HEK293 (cell line): ENCODE results near the gene TPRG1.

ENCODE experiments used
- CTCF ChIA-PET: fragments of 350-600 bp; formaldehyde crosslinking; extraction: SDS; loops from one replicate; lab custom pipeline; 2021; ENCODE audit warnings: antibody characterized with exemption; lab: Yijun Ruan, JAX
- POLR2A ChIA-PET: fragments of 300-600 bp; formaldehyde crosslinking; extraction: SDS; loops from one replicate; lab custom pipeline; 2020; ENCODE audit warnings: antibody characterized with exemption, inconsistent platforms; lab: Yijun Ruan, JAX
- H3K27ac ChIP-seq: fragments of 200-500 bp; sonication (Bioruptor generic); 2 replicates; pipeline ENCODE4 v1.5.1; 2014; ENCODE audit warnings: low read depth, low read length, control low read depth, inconsistent platforms; ENCODE audit errors: extremely low read depth
- H3K36me3 ChIP-seq, 2 experiments: fragments of 200-500 bp in 1 of 2; sonication (Bioruptor generic) in 1 of 2; 1 replicate in 1 of 2; 2 replicates in 1 of 2; pipeline ENCODE4 v1.5.1; 2014 to 2017; ENCODE audit warnings: inconsistent platforms in 2 of 2, low read length in 2 of 2; ENCODE audit not compliant: control insufficient read depth in 2 of 2, insufficient read depth in 1 of 2
- H3K4me1 ChIP-seq: fragments of 200-500 bp; sonication (Bioruptor generic); 2 replicates; pipeline ENCODE4 v1.5.1; 2014; ENCODE audit warnings: mild to moderate bottlenecking, low read length, inconsistent platforms; ENCODE audit not compliant: control insufficient read depth, insufficient read depth
- H3K4me3 ChIP-seq: 2 replicates; pipeline ENCODE4 v1.5.1; 2011; ENCODE audit warnings: low read depth, mild to moderate bottlenecking, control low read depth, low read length, moderate library complexity
- H3K9me3 ChIP-seq: fragments of 200-500 bp; sonication (Bioruptor generic); 2 replicates; pipeline ENCODE4 v1.5.1; 2014; ENCODE audit warnings: low read depth, low read length, inconsistent platforms; ENCODE audit not compliant: control insufficient read depth, insufficient read depth
- GLI4 ChIP-seq: fragments of 450-650 bp; formaldehyde crosslinking; IDR thresholded peaks from 2 replicates; pipeline ENCODE4 v1.5.1; 2016; ENCODE audit warnings: missing biosample characterization, missing genetic modification characterization
- KLF16 ChIP-seq: fragments of 450-650 bp; formaldehyde crosslinking; IDR thresholded peaks from 2 replicates; pipeline ENCODE4 v1.5.1; 2017; ENCODE audit warnings: missing biosample characterization, missing genetic modification characterization
- KLF7 ChIP-seq: fragments of 450-650 bp; formaldehyde crosslinking; IDR thresholded peaks from 2 replicates; pipeline ENCODE4 v1.5.1; 2016; ENCODE audit warnings: missing biosample characterization, missing genetic modification characterization, borderline replicate concordance
- KLF8 ChIP-seq: fragments of 450-650 bp; formaldehyde crosslinking; IDR thresholded peaks from 2 replicates; pipeline ENCODE4 v1.5.1; 2016; ENCODE audit warnings: missing biosample characterization, missing genetic modification characterization
- OVOL3 ChIP-seq: fragments of 450-650 bp; formaldehyde crosslinking; IDR thresholded peaks from 2 replicates; pipeline ENCODE4 v1.5.1; 2016; ENCODE audit warnings: missing biosample characterization, missing genetic modification characterization
- SCRT1 ChIP-seq: fragments of 450-650 bp; formaldehyde crosslinking; IDR thresholded peaks from 2 replicates; pipeline ENCODE4 v1.5.1; 2016; ENCODE audit warnings: missing biosample characterization, missing genetic modification characterization, borderline replicate concordance
- SCRT2 ChIP-seq: fragments of 450-650 bp; formaldehyde crosslinking; IDR thresholded peaks from 2 replicates; pipeline ENCODE4 v1.5.1; 2016; ENCODE audit warnings: missing biosample characterization, missing genetic modification characterization
- SP2 ChIP-seq: fragments of 450-650 bp; formaldehyde crosslinking; IDR thresholded peaks from 2 replicates; pipeline ENCODE4 v1.5.1; 2016; ENCODE audit warnings: missing biosample characterization, missing genetic modification characterization
- YY2 ChIP-seq: fragments of 450-650 bp; formaldehyde crosslinking; IDR thresholded peaks from 2 replicates; pipeline ENCODE4 v1.5.1; 2016; ENCODE audit warnings: missing biosample characterization, missing genetic modification characterization
- ZBTB20 ChIP-seq: fragments of 450-650 bp; formaldehyde crosslinking; IDR thresholded peaks from 2 replicates; pipeline ENCODE4 v1.5.1; 2016; ENCODE audit warnings: missing biosample characterization, missing genetic modification characterization
- ZFHX2 ChIP-seq: fragments of 450-650 bp; formaldehyde crosslinking; conservative IDR thresholded peaks from 2 replicates; pipeline ENCODE4 v1.5.1; 2016; ENCODE audit warnings: missing biosample characterization, missing genetic modification characterization
- ZNF10 ChIP-seq: fragments of 450-650 bp; formaldehyde crosslinking; IDR thresholded peaks from 2 replicates; pipeline ENCODE4 v1.5.1; 2017; ENCODE audit warnings: missing biosample characterization, missing genetic modification characterization
- ZNF146 ChIP-seq: fragments of 450-650 bp; formaldehyde crosslinking; IDR thresholded peaks from 2 replicates; pipeline ENCODE4 v1.5.1; 2016; ENCODE audit warnings: missing biosample characterization, missing genetic modification characterization
- ZNF221 ChIP-seq: fragments of 450-650 bp; formaldehyde crosslinking; IDR thresholded peaks from 2 replicates; pipeline ENCODE4 v1.5.1; 2017; ENCODE audit warnings: missing biosample characterization, missing genetic modification characterization, borderline replicate concordance
- ZNF350 ChIP-seq: fragments of 450-650 bp; formaldehyde crosslinking; IDR thresholded peaks from 2 replicates; pipeline ENCODE4 v1.5.0; 2017; ENCODE audit warnings: missing biosample characterization, mild to moderate bottlenecking, missing genetic modification characterization
- ZNF354C ChIP-seq: fragments of 450-650 bp; formaldehyde crosslinking; IDR thresholded peaks from 2 replicates; pipeline ENCODE4 v1.5.1; 2016; ENCODE audit warnings: missing biosample characterization, missing genetic modification characterization, low read depth, borderline replicate concordance
- ZNF37A ChIP-seq: fragments of 450-650 bp; IDR thresholded peaks from 2 replicates; pipeline ENCODE4 v1.5.1; 2018; ENCODE audit warnings: missing biosample characterization, missing genetic modification characterization
- ZNF548 ChIP-seq: fragments of 450-650 bp; formaldehyde crosslinking; IDR thresholded peaks from 2 replicates; pipeline ENCODE4 v1.5.1; 2016; ENCODE audit warnings: missing biosample characterization, missing genetic modification characterization
- ZNF624 ChIP-seq: fragments of 450-650 bp; formaldehyde crosslinking; IDR thresholded peaks from 2 replicates; pipeline ENCODE4 v1.5.1; 2017; ENCODE audit warnings: missing biosample characterization, missing genetic modification characterization
- ZNF670 ChIP-seq: fragments of 450-650 bp; formaldehyde crosslinking; IDR thresholded peaks from 2 replicates; pipeline ENCODE4 v1.5.1; 2016; ENCODE audit warnings: missing biosample characterization, missing genetic modification characterization, low read depth
- ZNF843 ChIP-seq: fragments of 450-650 bp; formaldehyde crosslinking; IDR thresholded peaks from 2 replicates; pipeline ENCODE4 v1.5.1; 2016; ENCODE audit warnings: missing biosample characterization, missing genetic modification characterization
- ZSCAN16 ChIP-seq: fragments of 450-650 bp; formaldehyde crosslinking; IDR thresholded peaks from 2 replicates; pipeline ENCODE4 v1.5.1; 2016; ENCODE audit warnings: missing biosample characterization, missing genetic modification characterization
- ZSCAN30 ChIP-seq: fragments of 450-650 bp; IDR thresholded peaks from 2 replicates; pipeline ENCODE4 v1.5.1; 2018; ENCODE audit warnings: missing biosample characterization, mild to moderate bottlenecking, missing genetic modification characterization, moderate library complexity
- TF ChIP-seq, protein P1 (sequence below): fragments of 450-650 bp; formaldehyde crosslinking; IDR thresholded peaks from 2 replicates; pipeline ENCODE4 v1.5.0; 2017; ENCODE audit warnings: missing biosample characterization, missing genetic modification characterization, borderline replicate concordance
- TF ChIP-seq, protein P2 (sequence below): fragments of 450-650 bp; formaldehyde crosslinking; IDR thresholded peaks from 2 replicates; pipeline ENCODE4 v1.5.1; 2017; ENCODE audit warnings: missing biosample characterization, missing genetic modification characterization
- TF ChIP-seq, protein P3 (sequence below): fragments of 450-650 bp; formaldehyde crosslinking; IDR thresholded peaks from 2 replicates; pipeline ENCODE4 v1.5.1; 2016; ENCODE audit warnings: missing biosample characterization, missing genetic modification characterization, borderline replicate concordance
- TF ChIP-seq, protein P4 (sequence below): fragments of 450-650 bp; formaldehyde crosslinking; IDR thresholded peaks from 2 replicates; pipeline ENCODE4 v1.5.1; 2017; ENCODE audit warnings: missing biosample characterization, missing genetic modification characterization
- TF ChIP-seq, protein P5 (sequence below): IDR thresholded peaks from 2 replicates; pipeline ENCODE4 v1.6.1; 2011; ENCODE audit warnings: mild to moderate bottlenecking, low read depth, low read length, borderline replicate concordance

Gene TPRG1

DNA sequence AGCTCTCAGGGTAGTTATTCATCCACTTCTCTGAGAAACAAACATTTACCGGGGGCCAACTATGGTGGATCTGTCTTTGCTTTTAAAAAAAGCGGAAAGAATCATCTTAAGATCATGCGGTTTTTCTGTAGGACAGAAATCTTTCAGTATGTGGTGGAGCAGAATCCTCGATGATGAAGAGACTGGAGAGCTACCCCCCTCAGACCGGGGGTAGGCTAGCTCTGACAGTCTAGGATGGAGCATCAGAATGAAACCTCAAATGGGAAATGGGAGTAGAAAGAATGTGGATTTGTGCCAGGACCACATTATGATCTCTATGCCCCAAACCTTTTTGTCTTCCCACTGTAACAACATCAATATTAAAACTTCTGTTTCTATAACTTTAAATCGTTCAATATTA, 30.3 kb downstream of the TPRG1 start:
- POLR2A ChIA-PET, result no interaction called here
- TF ChIP-seq ZSCAN30 (tag by site-specific recombination), result no peak
- no peak for TF ChIP-seq SCRT1
- no peak for TF ChIP-seq ZSCAN16
- no peak for TF ChIP-seq ZNF10
- TF ChIP-seq SCRT2 (tag by site-specific recombination), result no peak
- no peak for TF ChIP-seq ZFHX2 (tag by site-specific recombination)
- no peak for TF ChIP-seq ZNF37A (tag by site-specific recombination)
- no peak for TF ChIP-seq ZNF670
- TF ChIP-seq KLF16 (tag by site-specific recombination), result no peak
- no peak for TF ChIP-seq SP2 (tag by site-specific recombination)
- no peak for TF ChIP-seq ZBTB20 (tag by site-specific recombination)
- no peak for TF ChIP-seq ZNF843 (tag by site-specific recombination)
- TF ChIP-seq, protein P1, sequence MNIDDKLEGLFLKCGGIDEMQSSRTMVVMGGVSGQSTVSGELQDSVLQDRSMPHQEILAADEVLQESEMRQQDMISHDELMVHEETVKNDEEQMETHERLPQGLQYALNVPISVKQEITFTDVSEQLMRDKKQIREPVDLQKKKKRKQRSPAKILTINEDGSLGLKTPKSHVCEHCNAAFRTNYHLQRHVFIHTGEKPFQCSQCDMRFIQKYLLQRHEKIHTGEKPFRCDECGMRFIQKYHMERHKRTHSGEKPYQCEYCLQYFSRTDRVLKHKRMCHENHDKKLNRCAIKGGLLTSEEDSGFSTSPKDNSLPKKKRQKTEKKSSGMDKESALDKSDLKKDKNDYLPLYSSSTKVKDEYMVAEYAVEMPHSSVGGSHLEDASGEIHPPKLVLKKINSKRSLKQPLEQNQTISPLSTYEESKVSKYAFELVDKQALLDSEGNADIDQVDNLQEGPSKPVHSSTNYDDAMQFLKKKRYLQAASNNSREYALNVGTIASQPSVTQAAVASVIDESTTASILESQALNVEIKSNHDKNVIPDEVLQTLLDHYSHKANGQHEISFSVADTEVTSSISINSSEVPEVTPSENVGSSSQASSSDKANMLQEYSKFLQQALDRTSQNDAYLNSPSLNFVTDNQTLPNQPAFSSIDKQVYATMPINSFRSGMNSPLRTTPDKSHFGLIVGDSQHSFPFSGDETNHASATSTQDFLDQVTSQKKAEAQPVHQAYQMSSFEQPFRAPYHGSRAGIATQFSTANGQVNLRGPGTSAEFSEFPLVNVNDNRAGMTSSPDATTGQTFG (tag by site-specific recombination), result no peak
- TF ChIP-seq ZNF221 (tag by site-specific recombination), result no peak
- TF ChIP-seq ZNF624, result no peak
- no peak for TF ChIP-seq ZNF548
- TF ChIP-seq, protein P2, sequence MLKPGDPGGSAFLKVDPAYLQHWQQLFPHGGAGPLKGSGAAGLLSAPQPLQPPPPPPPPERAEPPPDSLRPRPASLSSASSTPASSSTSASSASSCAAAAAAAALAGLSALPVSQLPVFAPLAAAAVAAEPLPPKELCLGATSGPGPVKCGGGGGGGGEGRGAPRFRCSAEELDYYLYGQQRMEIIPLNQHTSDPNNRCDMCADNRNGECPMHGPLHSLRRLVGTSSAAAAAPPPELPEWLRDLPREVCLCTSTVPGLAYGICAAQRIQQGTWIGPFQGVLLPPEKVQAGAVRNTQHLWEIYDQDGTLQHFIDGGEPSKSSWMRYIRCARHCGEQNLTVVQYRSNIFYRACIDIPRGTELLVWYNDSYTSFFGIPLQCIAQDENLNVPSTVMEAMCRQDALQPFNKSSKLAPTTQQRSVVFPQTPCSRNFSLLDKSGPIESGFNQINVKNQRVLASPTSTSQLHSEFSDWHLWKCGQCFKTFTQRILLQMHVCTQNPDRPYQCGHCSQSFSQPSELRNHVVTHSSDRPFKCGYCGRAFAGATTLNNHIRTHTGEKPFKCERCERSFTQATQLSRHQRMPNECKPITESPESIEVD (tag by site-specific recombination), result no peak
- TF ChIP-seq, all 188 proteins: peak for 0
- H3K27ac ChIP-seq, result no peak overlapping the region
- H3K4me1 ChIP-seq, result no peaks in the 10 kb centered on the region
- H3K9me3 ChIP-seq, result no peaks in the 10 kb centered on the region
- CTCF ChIA-PET, result interaction anchor here (0.7 to 1.3 kb wide), 3 partner anchors 33 to 160 kb away, joined by 3 to 4 read pairs (median 3); no protein-coding TSS in a partner anchor
- no peak overlapping the region for H3K4me3 ChIP-seq
- no peaks in the 10 kb centered on the region for H3K36me3 ChIP-seq

DNA sequence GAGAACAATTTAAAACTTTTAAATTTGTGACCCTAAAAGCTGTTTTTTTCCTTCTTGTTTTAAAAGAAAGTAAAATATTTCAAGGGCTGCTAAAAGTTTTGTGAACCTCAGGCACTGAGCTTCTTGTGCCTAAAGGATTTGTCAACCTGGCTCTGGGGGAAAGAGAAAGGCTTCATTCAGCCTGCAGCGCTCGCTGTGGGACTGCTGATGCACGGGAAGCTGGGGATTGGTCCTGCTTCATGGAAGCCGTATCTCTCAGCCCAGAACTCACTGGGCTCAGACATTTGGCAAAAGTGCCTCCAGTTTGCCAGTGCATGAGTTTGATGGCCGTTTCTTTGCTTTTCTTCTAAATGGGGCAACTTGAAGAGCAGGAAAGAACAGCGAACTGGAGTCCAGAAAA, 30.8 kb downstream of the TPRG1 start:
- ChIA-PET POLR2A (no interaction called here), CTCF (interaction anchor here (1.0 kb wide), 1 partner anchor 54 kb away, joined by 3 read pairs; no protein-coding TSS in a partner anchor)
- Histone ChIP-seq H3K4me1 (0 out of 2 replicates have a peak, but pooled peaks cover under 1% of the 10 kb centered on the region), H3K36me3 (no peaks in the 10 kb centered on the region), H3K4me3 (no peak overlapping the region), H3K9me3 (no peaks in the 10 kb centered on the region), H3K27ac (no peak overlapping the region)
- no peak for TF ChIP-seq GLI4 (tag by site-specific recombination)
- TF ChIP-seq, protein P3, sequence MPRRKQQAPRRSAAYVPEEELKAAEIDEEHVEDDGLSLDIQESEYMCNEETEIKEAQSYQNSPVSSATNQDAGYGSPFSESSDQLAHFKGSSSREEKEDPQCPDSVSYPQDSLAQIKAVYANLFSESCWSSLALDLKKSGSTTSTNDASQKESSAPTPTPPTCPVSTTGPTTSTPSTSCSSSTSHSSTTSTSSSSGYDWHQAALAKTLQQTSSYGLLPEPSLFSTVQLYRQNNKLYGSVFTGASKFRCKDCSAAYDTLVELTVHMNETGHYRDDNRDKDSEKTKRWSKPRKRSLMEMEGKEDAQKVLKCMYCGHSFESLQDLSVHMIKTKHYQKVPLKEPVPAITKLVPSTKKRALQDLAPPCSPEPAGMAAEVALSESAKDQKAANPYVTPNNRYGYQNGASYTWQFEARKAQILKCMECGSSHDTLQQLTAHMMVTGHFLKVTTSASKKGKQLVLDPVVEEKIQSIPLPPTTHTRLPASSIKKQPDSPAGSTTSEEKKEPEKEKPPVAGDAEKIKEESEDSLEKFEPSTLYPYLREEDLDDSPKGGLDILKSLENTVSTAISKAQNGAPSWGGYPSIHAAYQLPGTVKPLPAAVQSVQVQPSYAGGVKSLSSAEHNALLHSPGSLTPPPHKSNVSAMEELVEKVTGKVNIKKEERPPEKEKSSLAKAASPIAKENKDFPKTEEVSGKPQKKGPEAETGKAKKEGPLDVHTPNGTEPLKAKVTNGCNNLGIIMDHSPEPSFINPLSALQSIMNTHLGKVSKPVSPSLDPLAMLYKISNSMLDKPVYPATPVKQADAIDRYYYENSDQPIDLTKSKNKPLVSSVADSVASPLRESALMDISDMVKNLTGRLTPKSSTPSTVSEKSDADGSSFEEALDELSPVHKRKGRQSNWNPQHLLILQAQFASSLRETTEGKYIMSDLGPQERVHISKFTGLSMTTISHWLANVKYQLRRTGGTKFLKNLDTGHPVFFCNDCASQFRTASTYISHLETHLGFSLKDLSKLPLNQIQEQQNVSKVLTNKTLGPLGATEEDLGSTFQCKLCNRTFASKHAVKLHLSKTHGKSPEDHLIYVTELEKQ (tag by site-specific recombination), result no peak
- TF ChIP-seq KLF8 (tag by site-specific recombination), result no peak
- no peak for TF ChIP-seq OVOL3 (tag by site-specific recombination)
- no peak for TF ChIP-seq ZNF354C (tag by site-specific recombination)
- TF ChIP-seq YY2 (tag by site-specific recombination), result no peak
- TF ChIP-seq, protein P4, sequence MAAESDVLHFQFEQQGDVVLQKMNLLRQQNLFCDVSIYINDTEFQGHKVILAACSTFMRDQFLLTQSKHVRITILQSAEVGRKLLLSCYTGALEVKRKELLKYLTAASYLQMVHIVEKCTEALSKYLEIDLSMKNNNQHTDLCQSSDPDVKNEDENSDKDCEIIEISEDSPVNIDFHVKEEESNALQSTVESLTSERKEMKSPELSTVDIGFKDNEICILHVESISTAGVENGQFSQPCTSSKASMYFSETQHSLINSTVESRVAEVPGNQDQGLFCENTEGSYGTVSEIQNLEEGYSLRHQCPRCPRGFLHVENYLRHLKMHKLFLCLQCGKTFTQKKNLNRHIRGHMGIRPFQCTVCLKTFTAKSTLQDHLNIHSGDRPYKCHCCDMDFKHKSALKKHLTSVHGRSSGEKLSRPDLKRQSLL (tag by site-specific recombination), result no peak
- TF ChIP-seq ZNF146, result no peak
- TF ChIP-seq KLF16 (tag by site-specific recombination), result no peak
- no peak for TF ChIP-seq KLF7 (tag by site-specific recombination)
- TF ChIP-seq ZNF10, result no peak
- TF ChIP-seq, protein P5, sequence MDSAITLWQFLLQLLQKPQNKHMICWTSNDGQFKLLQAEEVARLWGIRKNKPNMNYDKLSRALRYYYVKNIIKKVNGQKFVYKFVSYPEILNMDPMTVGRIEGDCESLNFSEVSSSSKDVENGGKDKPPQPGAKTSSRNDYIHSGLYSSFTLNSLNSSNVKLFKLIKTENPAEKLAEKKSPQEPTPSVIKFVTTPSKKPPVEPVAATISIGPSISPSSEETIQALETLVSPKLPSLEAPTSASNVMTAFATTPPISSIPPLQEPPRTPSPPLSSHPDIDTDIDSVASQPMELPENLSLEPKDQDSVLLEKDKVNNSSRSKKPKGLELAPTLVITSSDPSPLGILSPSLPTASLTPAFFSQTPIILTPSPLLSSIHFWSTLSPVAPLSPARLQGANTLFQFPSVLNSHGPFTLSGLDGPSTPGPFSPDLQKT, result no peak
- TF ChIP-seq ZNF350, result no peak
